HG03460 (cell line): ENCODE data around the gene CA4.
"Not testable (repeated sequence)": the region's sequence is repeated elsewhere in the genome, so short reads cannot be mapped to it uniquely, and the experiment has no call there.

Experiments used
- ATAC-seq: cut with Tn5 transposase; IDR thresholded peaks from one replicate; pipeline ENCODE4 v1.9.1; 2021; ENCODE audit not compliant: unreplicated experiment

The CA4 gene

DNA sequence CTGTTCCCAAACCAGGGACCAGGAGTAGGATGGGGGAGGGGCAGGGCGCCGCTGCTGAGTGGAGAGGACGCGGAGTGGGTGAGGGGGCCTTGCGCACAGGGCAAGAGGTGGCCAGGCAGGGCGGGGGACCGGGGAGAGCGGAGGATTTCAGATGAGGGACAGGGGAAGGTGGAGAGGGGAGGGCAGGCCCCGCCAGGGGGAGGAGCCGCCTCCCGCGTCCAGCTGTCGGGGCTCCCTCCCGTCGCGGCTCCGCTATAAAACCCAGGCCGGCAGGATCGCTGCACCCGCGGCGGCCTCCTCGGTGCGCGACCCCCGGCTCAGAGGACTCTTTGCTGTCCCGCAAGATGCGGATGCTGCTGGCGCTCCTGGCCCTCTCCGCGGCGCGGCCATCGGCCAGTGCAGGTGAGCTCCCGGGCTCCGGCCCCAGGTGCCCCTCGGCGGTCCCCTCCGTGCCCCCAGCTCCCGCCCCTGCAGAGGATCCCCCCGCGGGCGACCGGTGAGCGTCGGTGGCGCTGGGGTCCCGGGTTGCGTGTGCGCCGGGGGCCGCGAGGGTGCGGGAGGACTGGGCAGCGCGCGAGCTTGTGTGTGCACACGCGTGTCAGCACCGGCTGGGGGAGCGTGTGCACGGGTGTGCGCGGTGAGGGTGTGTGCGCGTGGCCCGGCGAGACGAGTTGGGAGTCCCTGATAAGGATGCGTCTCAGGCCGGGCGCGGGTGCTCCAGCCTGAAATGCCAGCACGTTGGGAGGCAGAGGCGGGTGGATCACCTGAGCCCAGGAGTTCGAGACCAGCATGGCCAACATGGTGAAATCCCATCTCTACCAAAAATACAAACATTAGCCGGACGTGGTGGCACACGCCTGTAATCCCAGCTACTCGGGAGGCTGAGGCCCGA, at the start of gene CA4:
Gene CA4, plus strand, starts transcription at position 283 of the 892 bp plus-strand sequence. Its CDS starts 62 bp downstream, at position 345.
- no peak for ATAC-seq

DNA sequence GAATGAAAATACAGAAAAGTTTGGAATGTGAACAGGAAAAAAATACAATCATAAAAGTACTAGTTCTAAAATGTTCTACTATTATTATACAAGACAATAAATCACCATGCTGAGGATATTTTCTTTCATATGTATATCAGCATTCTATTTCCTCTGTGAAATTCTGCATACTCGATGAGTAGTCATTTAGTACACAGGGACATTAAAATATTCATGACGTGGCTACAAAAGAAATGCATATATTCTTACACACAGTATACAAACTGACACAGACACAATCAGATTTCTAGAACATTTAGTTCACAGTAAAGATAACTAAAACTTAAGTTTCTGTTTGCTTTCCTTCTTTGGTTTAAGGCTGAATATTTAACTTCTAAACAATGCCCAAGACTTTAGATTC, 49.2 kb upstream of the CA4 start:
- not testable (repeated sequence) for ATAC-seq

DNA sequence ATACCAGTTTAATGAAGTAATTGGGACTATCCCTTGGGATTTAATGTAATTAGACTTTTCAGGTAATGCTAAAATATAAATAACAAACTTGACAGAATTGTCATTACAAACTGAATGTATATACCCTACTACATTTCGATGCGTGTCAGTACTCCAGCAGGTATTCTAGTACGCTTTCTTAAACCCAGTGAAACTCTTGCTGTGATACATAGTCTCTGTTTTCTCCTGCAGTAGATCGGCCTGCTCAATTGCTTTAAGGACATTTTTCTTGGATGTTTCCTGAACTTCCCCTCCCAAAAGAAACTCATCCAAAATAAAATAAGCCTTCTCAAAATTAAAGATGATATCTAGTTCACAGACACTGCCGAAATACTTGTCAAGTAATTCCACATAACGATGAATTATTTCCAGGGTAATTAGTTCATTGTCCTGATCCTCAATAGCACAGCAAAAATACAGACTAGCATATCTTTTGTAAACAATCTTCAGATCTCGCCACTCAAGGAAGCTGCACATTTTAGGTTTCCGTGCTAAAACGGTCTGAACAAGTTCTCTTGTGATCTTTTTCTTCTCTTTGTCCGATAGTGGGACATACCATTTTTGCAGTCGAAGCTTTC, 47.6 kb upstream of the CA4 start:
- ATAC-seq, result peak; percentile 20

DNA sequence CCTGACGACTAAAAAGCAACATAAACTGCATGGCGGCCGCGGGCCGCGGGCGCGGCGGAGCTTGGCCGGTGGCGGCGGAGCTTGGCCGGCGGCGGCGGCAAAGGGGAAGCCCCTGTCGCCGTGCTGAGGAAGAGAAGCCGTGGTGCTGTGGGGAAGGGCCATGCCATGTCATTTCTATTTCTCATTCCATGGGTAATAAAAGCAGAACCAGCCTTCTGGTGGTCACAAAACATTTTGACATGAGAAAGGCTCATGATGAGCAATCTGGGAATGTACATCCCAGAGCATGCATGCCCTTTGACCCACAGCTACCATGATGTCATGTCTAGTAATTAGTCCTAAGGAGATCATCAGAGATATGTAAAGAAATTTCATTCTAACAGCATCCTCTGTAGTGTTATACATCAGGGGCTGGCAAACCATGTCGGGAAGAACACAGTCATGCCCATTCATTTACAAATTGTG, 47.1 kb upstream of the CA4 start:
- peak; percentile 59 for ATAC-seq

DNA sequence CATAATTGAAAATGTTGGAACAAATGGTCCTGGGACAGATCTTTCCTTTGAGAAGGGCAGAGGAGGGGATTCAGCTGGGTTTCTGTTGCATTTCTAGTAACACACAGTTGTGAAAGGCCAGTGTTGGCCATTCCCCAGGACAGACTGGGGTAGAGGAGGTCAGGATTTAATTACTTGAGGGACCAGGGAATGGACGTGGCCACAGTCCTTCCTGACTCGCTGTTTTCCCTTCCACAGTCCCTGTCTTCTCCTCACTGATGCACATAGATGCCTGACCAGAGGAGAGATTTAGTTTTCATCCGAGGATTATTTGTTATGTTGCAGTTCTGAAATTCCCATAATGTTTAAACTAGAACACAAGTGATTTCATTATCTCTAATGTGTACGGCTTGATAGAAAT, 45.8 kb upstream of the CA4 start:
- no peak for ATAC-seq

DNA sequence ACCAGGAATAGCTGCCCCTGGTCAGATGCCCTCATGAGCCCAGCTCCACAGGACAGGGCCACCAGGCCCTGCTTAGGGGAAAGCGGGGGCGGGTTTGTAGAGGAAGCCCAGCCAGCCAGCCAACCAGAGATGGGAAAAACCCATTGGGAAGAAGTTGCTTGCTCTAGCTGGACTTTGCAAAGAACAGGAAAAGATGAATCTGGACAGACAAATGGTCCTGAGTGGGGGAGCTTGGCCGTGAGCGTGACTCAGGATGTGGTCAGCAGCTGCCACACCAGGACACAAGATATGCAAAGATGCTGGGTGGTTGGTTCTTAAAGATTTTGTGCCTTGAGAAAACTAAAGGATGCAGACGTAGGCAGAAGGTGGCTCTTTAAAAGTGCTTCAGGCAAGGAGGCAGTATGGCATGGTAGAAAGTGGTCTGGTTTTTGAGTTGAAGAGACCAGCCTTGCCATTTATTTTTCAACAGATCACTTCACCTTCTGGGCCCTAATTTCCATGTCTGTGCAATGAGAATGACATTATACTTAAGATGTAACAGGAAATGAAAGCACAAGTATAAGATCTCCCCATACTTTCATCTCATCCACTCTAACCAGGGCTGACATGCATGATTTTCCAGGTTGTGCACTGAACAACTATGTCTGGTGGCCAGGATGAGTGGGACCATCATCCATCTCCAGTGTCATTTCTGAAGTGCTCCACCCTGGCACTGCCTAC, 43.3 kb upstream of the CA4 start:
- ATAC-seq, result no peak

DNA sequence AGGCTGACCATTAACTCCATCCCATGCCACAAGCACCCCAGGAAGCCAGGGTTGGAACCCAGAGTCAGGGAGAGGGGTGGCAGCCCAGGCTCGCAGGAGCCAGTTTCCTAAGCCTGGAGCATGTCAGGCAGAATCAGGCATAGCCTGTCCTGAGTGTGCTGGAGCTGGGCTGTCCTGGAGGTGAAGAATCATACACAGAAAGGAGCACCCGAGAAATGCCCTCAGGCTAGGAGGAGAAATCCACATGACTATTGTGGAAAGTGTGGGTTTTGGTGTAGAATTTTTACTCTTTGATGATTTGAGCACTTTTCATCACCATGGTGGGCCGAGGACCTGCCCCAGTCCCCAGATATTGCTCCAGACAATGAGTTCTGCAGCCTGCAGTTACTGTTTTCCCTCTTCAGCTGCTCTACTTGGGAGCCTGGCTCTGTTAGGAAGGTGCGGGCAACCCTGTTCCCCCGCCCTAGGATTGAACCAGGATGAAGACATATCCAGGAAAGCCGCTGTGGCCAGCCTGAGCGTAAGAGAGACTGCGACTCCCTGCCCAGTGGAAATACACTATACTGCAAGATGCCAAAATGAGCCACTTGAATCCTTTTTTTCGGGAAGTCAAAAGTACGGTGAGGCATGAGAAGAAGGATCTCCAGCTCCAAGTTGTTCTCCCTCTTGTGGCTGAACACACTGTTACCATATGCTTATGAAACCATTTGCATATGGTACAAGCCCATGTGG, 42.1 kb upstream of the CA4 start:
- no peak for ATAC-seq

DNA sequence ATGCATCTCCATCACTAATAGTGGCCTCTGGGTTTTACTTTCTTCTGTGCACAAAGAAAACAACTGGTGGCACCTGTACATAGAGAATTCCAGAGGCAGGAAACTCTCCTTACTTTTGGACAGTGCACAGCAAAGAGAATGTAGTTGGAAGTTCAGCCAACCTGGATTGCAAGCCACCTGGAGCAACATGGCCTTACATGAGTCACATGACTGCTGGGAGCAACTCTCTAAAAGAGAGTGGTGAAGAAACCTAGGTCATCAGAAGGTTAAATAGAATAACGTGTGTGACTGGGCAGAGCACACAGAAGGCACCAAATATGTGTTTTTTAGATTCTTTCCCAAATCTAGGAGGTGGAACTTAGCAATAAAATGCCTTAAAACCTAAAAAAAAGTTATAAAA, 41.5 kb upstream of the CA4 start:
- not testable (repeated sequence) for ATAC-seq

DNA sequence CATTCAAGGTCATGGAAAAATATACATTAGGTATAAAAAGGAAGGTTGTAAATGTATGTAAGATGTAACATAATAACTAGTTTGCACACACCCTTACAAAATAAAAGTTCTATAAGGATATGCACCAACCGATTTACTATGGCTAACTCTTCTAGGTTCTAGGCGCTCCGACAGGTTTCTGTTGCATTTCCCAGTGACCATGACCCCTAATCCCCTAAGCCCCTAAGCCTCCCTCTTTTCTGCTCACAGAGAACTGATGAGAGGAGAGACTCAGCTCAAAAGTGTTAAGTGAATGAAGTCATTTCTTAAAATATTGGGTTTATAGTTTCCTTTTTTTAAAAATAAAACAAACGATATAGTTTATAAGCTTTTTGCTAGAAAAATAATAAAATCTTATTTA, 41.1 kb upstream of the CA4 start:
- ATAC-seq, result no peak

DNA sequence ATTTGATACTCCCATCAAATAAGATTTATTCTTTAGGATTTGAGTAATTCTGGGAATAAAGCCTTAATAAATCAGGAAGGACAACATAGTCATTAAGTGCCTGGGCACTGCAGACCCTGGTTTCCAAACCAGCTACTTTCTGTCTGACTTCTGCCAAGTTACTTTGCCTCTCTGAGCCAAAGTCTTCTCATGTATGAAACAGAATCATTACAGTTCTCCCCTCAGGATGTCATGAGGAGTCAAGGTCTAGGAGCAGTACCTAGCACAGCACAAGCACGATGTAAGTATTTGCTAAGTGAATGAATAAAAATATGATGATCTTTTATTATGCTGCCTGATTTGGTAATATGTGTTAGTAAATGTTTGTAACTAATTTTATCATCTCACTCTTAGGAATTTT, 40.6 kb upstream of the CA4 start:
- no peak for ATAC-seq

DNA sequence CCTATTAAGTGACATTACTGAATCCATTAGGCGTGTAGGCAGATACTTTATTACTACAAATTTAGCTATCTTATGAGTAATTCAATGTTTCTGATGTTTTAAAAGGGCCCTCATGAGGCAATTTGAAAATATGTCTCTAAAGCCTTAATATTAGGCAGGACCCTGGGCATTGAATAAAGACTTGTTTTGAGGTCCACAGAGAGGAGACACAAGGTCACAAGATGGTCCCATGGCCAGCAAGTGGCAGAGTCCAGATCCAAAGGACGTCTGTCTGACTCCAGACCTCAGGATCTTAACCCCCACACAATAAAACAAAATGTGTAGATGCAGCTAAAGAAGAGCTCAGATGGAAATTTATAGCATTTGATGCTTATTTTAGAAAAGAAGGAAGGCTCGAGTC, 39.2 kb upstream of the CA4 start:
- ATAC-seq, result no peak

DNA sequence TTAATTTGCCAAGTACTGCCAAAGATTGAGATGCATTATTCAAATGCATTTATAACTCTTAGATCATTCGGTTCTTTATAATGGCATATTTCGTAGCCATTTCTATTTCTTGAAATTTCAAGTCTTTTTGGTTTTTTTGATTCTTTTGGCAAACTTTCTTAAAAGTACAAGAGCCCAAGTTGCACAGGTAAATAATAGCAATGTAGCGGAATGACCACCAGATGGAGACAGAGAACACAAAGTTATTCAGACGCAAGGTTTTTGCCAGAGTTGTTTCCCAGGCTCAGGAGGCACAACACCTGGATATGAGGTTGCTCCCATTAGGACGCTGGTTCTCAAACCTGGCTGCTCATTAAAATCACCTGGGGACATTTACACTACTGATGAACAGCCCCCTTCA, 38.1 kb upstream of the CA4 start:
- not testable (repeated sequence) for ATAC-seq

DNA sequence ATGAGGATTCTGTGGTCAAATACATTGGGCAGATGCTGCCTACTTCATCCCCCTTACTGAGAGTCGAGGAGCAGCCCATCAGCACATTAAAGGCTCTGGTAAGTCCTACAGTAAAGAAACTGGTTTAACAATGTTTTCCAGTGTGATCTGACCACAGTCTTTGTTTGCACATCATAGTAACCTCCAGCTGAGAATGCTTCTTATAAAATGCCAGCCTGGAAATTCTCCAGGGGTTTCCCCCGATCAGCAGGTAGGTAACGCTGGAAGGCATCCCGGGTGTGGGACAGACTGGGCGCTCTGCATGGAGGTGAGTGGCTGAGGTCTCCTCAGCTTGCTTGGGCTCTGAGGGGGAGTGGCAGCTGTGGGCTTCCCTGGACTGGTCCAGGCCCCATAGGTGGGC, 34.4 kb upstream of the CA4 start:
- not testable (repeated sequence) for ATAC-seq

DNA sequence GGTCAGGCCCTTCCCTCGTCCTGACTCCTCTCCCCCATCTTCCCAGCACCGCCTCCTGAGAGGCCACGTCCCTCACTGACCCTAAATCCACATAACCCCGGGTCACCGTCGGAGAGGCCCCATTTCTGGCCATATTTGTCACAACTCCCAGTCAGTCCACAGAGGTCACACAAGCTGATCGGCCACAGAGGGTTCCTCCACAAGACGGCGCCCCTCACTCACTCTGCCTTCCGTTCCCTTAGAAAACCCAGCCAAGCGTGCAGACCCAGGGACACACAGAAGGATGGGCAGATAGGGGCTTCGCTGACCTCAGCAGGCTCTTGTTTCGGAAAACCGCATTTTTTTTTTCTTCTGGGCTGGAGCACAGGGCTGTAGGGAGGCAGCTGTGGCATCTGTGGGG, 33.6 kb upstream of the CA4 start:
- not testable (repeated sequence) for ATAC-seq

DNA sequence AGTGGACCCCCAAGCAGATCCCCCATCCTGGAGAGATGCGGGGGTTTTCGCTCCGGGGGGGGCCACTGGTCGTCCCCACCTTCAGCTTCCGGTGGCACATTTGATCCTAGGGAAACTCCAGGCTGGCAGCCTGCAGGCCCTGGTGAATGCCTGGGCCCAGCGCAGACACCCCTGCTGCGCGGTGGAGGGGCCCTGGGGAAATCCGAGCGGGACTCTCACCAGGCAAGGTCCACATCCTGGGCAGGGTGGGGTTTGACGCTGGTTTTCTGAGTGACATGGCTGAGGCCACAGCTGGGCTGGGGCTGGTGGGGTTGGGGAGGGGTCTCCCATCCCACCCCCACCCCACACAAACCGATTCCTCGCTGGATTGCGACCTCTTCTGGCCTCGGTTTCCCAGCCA, 30.6 kb upstream of the CA4 start:
- not testable (repeated sequence) for ATAC-seq

DNA sequence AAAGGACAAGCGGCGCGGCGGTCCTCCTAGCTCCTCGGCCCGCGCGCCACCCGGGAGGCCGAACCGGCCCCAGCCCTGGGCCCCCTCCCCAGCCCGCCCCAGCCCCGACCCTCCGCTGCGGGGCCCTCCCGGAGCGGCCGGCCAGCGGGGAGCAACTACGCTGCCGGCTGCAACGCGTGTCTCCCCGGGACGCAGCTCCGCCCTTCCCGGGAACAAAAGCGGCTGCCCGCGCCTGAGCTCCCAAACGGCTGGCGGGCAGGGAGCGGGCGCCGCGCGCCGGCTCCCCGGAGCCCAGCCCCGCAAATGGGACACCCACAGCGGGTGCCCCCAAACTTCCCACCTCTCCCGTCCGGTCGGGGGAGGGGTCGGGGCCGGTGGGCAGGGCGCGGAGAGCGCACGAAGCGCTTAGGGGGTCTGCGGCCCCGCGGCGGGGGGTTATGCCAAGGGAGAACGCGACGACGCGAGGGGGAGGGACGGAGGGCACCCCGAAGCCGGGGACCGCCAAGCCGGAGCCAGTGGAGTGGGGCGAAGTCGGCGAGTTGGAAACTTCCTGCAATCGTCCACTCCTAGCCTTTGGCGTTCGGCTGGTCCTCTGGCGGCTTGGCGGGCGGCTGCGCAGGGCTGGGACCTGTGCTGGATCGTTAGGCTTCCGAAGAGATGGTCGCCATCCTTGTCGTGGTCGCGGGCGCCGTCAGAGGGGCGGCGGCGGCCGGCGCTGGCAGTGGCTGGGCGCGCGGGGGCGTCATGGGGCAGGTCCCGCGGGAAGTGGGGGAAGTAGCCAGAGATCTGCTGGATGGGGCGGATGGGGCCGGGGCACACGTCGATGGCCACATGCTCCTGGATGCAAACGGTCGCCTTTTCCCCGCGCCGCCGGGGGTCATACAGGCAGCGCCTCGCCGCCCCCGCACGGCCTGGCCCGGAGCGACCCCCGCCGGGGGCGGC, 29.7 kb upstream of the CA4 start:
- not testable (repeated sequence) for ATAC-seq

DNA sequence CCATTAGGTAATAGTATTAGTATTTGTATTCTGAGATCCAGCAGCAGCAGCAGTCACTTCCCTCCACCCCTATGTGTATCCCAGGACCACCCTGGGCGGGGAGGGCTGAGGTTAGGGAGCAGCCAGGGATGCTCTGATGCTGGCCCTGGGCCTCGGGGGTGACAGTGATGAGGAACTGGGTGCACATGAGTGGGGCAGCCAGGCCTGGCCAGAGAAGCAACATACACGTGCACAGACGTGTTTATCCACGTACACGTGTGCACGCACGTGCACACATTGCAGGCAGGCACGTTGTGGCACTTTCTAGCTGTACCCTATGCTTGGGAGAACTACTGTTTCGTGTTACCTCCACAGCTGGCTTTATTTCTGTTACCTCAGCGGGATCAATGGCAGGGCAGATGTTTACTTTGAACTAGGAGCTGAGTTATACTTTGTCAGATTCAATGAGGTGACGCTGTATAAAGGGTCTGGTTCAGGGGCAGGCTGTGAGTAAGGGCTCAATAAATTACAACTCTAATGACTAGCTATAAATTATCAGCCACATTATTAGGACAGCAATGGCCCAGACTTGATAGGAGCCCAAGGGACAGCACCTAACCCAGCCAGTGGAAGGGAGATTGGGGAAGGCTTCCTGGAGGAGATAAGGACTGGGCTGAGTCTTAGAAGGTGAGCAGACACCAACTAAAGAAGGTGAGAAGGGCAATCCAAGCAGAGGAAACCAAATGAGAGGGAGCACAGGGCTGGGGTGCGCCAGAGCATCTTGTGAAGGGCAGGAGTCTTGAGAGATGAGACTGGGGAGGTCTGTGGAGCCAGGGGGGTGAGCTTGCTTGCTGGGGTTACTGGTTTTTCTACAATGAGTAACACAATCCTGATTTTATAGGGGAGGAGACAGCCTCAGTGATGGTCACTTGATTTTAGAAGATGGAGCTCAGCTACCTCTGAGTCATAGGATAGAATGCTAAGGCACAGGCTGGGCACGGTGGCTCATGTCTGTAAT, 22.4 kb upstream of the CA4 start:
- ATAC-seq, result no peak

DNA sequence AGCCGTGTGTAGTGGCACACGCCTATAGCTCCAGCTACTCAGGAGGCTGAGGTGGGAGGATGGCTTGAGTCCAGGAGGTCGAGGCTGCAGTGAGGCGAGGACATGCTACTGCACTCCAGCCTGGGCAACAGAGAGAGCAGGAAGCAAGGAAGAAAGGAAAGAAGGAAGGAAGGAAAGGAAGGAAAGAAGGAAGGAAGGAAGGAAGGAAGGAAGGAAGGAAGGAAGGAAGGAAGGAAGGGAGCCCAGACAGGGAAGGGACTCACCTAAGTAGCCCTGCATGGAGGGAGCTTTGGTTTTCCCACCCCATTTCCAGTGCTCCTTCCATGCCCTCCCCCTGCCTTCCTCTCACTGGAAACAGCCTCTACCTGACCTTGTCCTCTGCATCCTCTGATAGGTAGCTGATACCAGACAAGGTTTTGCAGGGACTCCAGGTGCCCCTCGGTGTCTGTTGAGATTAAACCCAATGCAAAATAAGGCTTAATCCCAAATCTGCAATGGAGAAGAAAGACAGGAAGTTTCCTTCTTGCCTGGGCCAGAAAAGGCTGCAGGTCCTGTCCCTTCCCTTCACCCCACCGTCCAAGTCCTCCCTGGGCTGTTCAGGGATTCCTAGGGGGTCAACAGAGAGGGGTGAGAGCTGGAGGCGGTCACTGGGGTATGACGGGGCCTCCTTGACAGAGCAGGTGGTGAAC, 21.5 kb upstream of the CA4 start:
- no peak for ATAC-seq
